K562 (cell line): ENCODE measurements around the gene FGF4. TPM values are rescaled to one million over a fixed set of nuclear protein-coding genes. Genes with fewer than 3 reads are reported as not detected.

Experiments
- BHLHE40 ChIP-seq: IDR thresholded peaks from 2 replicates; pipeline ENCODE4 v1.6.1; 2011; ENCODE audit warnings: low read length, improper control_type of control experiment
- CTBP1 ChIP-seq: fragments of 450-650 bp; IDR thresholded peaks from 2 replicates; pipeline ENCODE4 v1.6.1; 2016; ENCODE audit warnings: borderline replicate concordance
- FIP1L1 ChIP-seq: fragments of 200-400 bp; formaldehyde crosslinking; IDR thresholded peaks from 2 replicates; pipeline ENCODE4 v1.6.1; 2018; ENCODE audit warnings: mild to moderate bottlenecking, low read depth, low read length; ENCODE audit not compliant: poor library complexity, severe bottlenecking
- HCFC1 ChIP-seq: IDR thresholded peaks from 2 replicates; pipeline ENCODE4 v1.6.1; 2012; ENCODE audit warnings: low read depth, low read length, improper control_type of control experiment
- HLTF ChIP-seq: fragments of 450-650 bp; IDR thresholded peaks from 2 replicates; pipeline ENCODE4 v1.6.1; 2016
- KDM1A ChIP-seq, 2 experiments: fragments of 450-650 bp; IDR thresholded peaks; 2 replicates each; pipeline ENCODE4 v1.6.1; 2016; ENCODE audit warnings: mild to moderate bottlenecking in 2 of 2
- MTA2 ChIP-seq: fragments of 450-650 bp; IDR thresholded peaks from 2 replicates; pipeline ENCODE4 v1.6.1; 2016; ENCODE audit warnings: low read depth
- MTA3 ChIP-seq: fragments of 450-650 bp; formaldehyde crosslinking; IDR thresholded peaks from 2 replicates; pipeline ENCODE4 v1.6.1; 2017; ENCODE audit warnings: mild to moderate bottlenecking, borderline replicate concordance
- NCOA1 ChIP-seq: fragments of 450-650 bp; IDR thresholded peaks from 2 replicates; pipeline ENCODE4 v1.6.1; 2016; ENCODE audit warnings: low read depth
- NELFE ChIP-seq: IDR thresholded peaks from 2 replicates; pipeline ENCODE4 v1.6.1; 2011; ENCODE audit warnings: mild to moderate bottlenecking; ENCODE audit not compliant: insufficient read depth, insufficient read length
- NR3C1 ChIP-seq: sonication (generic); formaldehyde crosslinking; IDR thresholded peaks from 2 replicates; pipeline ENCODE4 v1.8.1; 2022; ENCODE audit warnings: missing genetic modification reagents
- RAD51 ChIP-seq: fragments of 450-650 bp; IDR thresholded peaks from 2 replicates; pipeline ENCODE4 v1.7.1; 2016; ENCODE audit warnings: low read depth, mild to moderate bottlenecking, borderline replicate concordance
- RBM15 ChIP-seq: fragments of 200-400 bp; formaldehyde crosslinking; IDR thresholded peaks from 2 replicates; pipeline ENCODE4 v1.6.1; 2018; ENCODE audit warnings: mild to moderate bottlenecking, low read length, moderate library complexity; ENCODE audit not compliant: insufficient read depth
- RBM25 ChIP-seq: fragments of 200-400 bp; formaldehyde crosslinking; IDR thresholded peaks from 2 replicates; pipeline ENCODE4 v1.6.1; 2018; ENCODE audit warnings: low read length, low read depth, moderate library complexity; ENCODE audit not compliant: severe bottlenecking
- SAP30 ChIP-seq: fragments of 200-600 bp; sonication (generic); IDR thresholded peaks from 2 replicates; pipeline ENCODE4 v1.6.1; 2012; ENCODE audit warnings: borderline replicate concordance, low read depth, mild to moderate bottlenecking, moderate library complexity, low read length, control low read depth, inconsistent platforms; ENCODE audit not compliant: insufficient read depth, poor library complexity, severe bottlenecking
- SOX6 ChIP-seq: fragments of 450-650 bp; IDR thresholded peaks from 2 replicates; pipeline ENCODE4 v1.6.1; 2014; ENCODE audit warnings: mild to moderate bottlenecking
- XRCC3 ChIP-seq: fragments of 450-650 bp; IDR thresholded peaks from 2 replicates; pipeline ENCODE4 v1.6.1; 2017; ENCODE audit warnings: mild to moderate bottlenecking, moderate library complexity
- XRCC4 ChIP-seq: IDR thresholded peaks from one replicate; pipeline ENCODE4 v1.6.1; 2011; ENCODE audit not compliant: insufficient read depth, insufficient read length; ENCODE audit errors: extremely low read depth
- YY1 ChIP-seq, 3 experiments: IDR thresholded peaks; 2 replicates each; pipeline ENCODE4 v1.6.1; 2011; ENCODE audit warnings: low read length in 2 of 3, mild to moderate bottlenecking in 2 of 3, moderate library complexity in 2 of 3, borderline replicate concordance in 1 of 3, control low read depth in 1 of 3, low read depth in 1 of 3; ENCODE audit not compliant: insufficient read depth in 3 of 3, insufficient replicate concordance in 2 of 3, control insufficient read depth in 1 of 3, insufficient read length in 1 of 3; ENCODE audit errors: extremely low read depth in 1 of 3
- ZKSCAN1 ChIP-seq: fragments of 150-350 bp; IDR thresholded peaks from 2 replicates; pipeline ENCODE4 v1.6.1; 2016; ENCODE audit warnings: low read depth, low read length
- ZNF143 ChIP-seq: sonication (generic); formaldehyde crosslinking; IDR thresholded peaks from 2 replicates; pipeline ENCODE4 v1.9.0; 2022; ENCODE audit warnings: mild to moderate bottlenecking, missing genetic modification reagents
- ZNF316 ChIP-seq: fragments of 450-650 bp; IDR thresholded peaks from 2 replicates; pipeline ENCODE4 v1.6.1; 2016
- ZNF695 ChIP-seq: fragments of 450-650 bp; formaldehyde crosslinking; IDR thresholded peaks from 2 replicates; pipeline ENCODE4 v1.4.0; 2020; ENCODE audit warnings: mild to moderate bottlenecking, moderate library complexity
- polyA plus RNA-seq, 8 experiments: library from polyadenylated mRNA; depleted of rRNA in 4 of 8; stranded (reverse) in 5 of 8; unstranded in 3 of 8; fragments of >200 nt; fragmentation: Nextera tagmentation in 2 of 8; fragmentation: Illumina TruSeq in 1 of 8; extraction: Ambion mirVana in 2 of 8; extraction: Trizol in 1 of 8; gene quantifications; 2 replicates each; pipeline versions ENCODE4 v1.2.1 to v1.2.3, GENCODE V29; 2011 to 2014; ENCODE audit warnings: inconsistent platforms in 1 of 8, missing spikeins in 1 of 8
- total RNA-seq, 7 experiments: library from RNA; depleted of rRNA in 6 of 7; stranded (reverse); fragments of >200 nt in 6 of 7; fragmentation: Illumina TruSeq in 2 of 7; extraction: Trizol in 2 of 7; gene quantifications; 2 replicates each; pipeline versions ENCODE4 v1.2.1 to v1.2.3, GENCODE V29; 2011 to 2021; ENCODE audit warnings: low replicate concordance in 1 of 7
- TF ChIP-seq, protein P1 (sequence below): sonication (generic); formaldehyde crosslinking; IDR thresholded peaks from 2 replicates; pipeline ENCODE4 v1.8.0; 2022; ENCODE audit warnings: missing genetic modification reagents, mild to moderate bottlenecking, borderline replicate concordance
- TF ChIP-seq, protein P2 (sequence below): fragments of 450-650 bp; IDR thresholded peaks from 2 replicates; pipeline ENCODE4 v1.6.1; 2014; ENCODE audit warnings: low read depth, mild to moderate bottlenecking, moderate library complexity, borderline replicate concordance
- TF ChIP-seq, protein P3 (sequence below): fragments of 250-450 bp; sonication (Bioruptor Pico); IDR thresholded peaks from 2 replicates; pipeline ENCODE4 v1.9.0; 2021; ENCODE audit warnings: mild to moderate bottlenecking, inconsistent platforms

The FGF4 gene
- total and polyA plus RNA-seq, 9 of the 15 experiments (the other 6 are each of a cell fraction or from before 2014, with no cell fraction given), result not detected

DNA sequence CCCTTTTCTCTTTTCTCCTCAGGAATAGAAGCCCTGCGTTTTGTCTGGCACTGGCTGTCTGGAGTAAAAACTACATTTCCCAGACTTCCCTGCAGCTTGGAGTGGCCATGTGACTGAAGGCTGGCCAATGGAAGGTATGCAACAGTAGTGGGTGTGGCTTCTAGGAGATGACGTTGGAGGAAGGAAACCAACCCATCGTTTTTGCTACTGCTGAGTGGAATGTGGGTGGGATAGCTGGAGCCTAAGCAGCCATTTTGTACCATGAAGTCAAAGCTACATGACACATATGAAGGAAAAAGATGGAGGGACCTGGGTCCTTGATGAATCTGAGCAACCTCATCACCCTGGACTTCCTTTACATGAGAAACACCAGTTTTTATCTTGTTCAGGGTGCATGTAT, 24.4 kb upstream of the FGF4 start (continued):
- TF ChIP-seq MTA2, result no peak
- TF ChIP-seq, protein P1, sequence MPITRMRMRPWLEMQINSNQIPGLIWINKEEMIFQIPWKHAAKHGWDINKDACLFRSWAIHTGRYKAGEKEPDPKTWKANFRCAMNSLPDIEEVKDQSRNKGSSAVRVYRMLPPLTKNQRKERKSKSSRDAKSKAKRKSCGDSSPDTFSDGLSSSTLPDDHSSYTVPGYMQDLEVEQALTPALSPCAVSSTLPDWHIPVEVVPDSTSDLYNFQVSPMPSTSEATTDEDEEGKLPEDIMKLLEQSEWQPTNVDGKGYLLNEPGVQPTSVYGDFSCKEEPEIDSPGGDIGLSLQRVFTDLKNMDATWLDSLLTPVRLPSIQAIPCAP (CRISPR knock-in tag), result no peak
- no peak for TF ChIP-seq BHLHE40
- no peak for TF ChIP-seq FIP1L1
- no peak for TF ChIP-seq ZNF316
- no peak for TF ChIP-seq NCOA1
- 0 out of 2 replicates have a peak, but pooled peaks have one; percentile 33 for TF ChIP-seq CTBP1
- TF ChIP-seq, protein P2, sequence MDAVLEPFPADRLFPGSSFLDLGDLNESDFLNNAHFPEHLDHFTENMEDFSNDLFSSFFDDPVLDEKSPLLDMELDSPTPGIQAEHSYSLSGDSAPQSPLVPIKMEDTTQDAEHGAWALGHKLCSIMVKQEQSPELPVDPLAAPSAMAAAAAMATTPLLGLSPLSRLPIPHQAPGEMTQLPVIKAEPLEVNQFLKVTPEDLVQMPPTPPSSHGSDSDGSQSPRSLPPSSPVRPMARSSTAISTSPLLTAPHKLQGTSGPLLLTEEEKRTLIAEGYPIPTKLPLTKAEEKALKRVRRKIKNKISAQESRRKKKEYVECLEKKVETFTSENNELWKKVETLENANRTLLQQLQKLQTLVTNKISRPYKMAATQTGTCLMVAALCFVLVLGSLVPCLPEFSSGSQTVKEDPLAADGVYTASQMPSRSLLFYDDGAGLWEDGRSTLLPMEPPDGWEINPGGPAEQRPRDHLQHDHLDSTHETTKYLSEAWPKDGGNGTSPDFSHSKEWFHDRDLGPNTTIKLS, result peak; percentile 43; the same call in 1 of the 2 replicates
- no peak for TF ChIP-seq XRCC4
- TF ChIP-seq, protein P3, sequence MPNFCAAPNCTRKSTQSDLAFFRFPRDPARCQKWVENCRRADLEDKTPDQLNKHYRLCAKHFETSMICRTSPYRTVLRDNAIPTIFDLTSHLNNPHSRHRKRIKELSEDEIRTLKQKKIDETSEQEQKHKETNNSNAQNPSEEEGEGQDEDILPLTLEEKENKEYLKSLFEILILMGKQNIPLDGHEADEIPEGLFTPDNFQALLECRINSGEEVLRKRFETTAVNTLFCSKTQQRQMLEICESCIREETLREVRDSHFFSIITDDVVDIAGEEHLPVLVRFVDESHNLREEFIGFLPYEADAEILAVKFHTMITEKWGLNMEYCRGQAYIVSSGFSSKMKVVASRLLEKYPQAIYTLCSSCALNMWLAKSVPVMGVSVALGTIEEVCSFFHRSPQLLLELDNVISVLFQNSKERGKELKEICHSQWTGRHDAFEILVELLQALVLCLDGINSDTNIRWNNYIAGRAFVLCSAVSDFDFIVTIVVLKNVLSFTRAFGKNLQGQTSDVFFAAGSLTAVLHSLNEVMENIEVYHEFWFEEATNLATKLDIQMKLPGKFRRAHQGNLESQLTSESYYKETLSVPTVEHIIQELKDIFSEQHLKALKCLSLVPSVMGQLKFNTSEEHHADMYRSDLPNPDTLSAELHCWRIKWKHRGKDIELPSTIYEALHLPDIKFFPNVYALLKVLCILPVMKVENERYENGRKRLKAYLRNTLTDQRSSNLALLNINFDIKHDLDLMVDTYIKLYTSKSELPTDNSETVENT (CRISPR knock-in tag), result no peak
- no peak for TF ChIP-seq ZKSCAN1
- TF ChIP-seq NR3C1 (CRISPR knock-in tag), result no peak
- TF ChIP-seq YY1 (IDR thresholded peaks at IDR 0.05; ENCODE audit: borderline replicate concordance in 1 of 3, control insufficient read depth in 1 of 3, extremely low read depth in 1 of 3, insufficient read depth in 3 of 3, insufficient read length in 1 of 3, insufficient replicate concordance in 2 of 3, low read depth in 1 of 3, low read length in 2 of 3), result peak in 1 of 3 experiments; percentile 57
- TF ChIP-seq RBM15, result no peak
- TF ChIP-seq HCFC1, result peak; percentile 93
- TF ChIP-seq MTA3, result no peak
- no peak for TF ChIP-seq KDM1A (IDR thresholded peaks at IDR 0.05)
- peak; percentile 94 for TF ChIP-seq RBM25
- no peak for TF ChIP-seq XRCC3
- TF ChIP-seq NELFE, result no peak
- no peak for TF ChIP-seq SAP30
- TF ChIP-seq ZNF143, result peak; percentile 88
- TF ChIP-seq SOX6, result no peak
- TF ChIP-seq ZNF695 (CRISPR knock-in tag), result no peak
- TF ChIP-seq HLTF, result 0 out of 2 replicates have a peak, but pooled peaks have one; percentile 44
- TF ChIP-seq RAD51, result peak; percentile 91
